Gastrocnemius medialis (tissue), 4 donors: ENCODE results near the gene CES2.

Experiments
- CTCF ChIP-seq, 5 experiments: fragments of 450-650 bp in 3 of 5; fragments of 200-600 bp in 2 of 5; sonication (generic) in 2 of 5; IDR thresholded peaks in 4 of 5; conservative IDR thresholded peaks in 1 of 5; 1 replicate in 4 of 5; 2 replicates in 1 of 5; pipeline ENCODE4 v1.5.1; 2016 to 2019; ENCODE audit warnings: antibody characterized with exemption in 5 of 5, mild to moderate bottlenecking in 3 of 5, moderate library complexity in 3 of 5
- POLR2A ChIP-seq, 2 donors: fragments of 450-650 bp; IDR thresholded peaks; one replicate each; pipeline ENCODE4 v1.6.1; 2017; ENCODE audit warnings: antibody characterized with exemption in 2 of 2, mild to moderate bottlenecking in 2 of 2, moderate library complexity in 2 of 2

DNA sequence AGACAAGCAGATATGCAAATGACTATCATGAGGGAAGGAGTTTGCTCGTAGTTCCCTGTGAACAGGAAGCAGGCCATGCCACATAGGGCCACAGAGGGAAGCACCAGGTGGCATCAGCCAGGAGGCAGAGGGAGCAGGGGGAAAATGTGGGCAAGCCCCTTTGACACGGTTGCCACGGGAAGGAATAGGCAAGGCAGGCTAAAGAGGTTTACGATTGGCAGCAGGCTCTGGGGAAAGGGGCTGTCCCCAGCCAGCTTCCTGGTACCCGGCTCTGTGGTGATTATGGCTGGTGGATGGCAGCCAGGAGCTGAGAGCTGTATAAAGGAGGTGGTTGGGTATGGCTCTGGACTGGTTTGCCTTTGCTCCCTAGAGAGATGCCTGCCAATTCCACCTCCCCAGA, 26.6 kb downstream of the CES2 start:
- TF ChIP-seq CTCF (IDR thresholded peaks at IDR 0.05 in 4 of 5, conservative IDR thresholded peaks at IDR 0.05 in 1 of 5) (no peak), POLR2A (IDR thresholded peaks at IDR 0.05) (no peak)
